SJCRH30 (cell line): ENCODE measurements around the gene PCSK4. TPM values are rescaled to one million over a fixed set of nuclear protein-coding genes. Genes with fewer than 3 reads are reported as not detected.
"Not testable (repeated sequence)": the region's sequence is repeated elsewhere in the genome, so short reads cannot be mapped to it uniquely, and the experiment has no call there.

ENCODE experiments used
- DNase-seq, 2 experiments: peaks; one replicate each; pipeline ENCODE4 v3.0.0-alpha.2; 2015 to 2020
- H3K27ac ChIP-seq: fragments of 250-450 bp; sonication (Bioruptor Pico); 2 replicates; pipeline ENCODE4 v1.5.1; 2020; ENCODE audit warnings: mild to moderate bottlenecking, moderate library complexity
- H3K27me3 ChIP-seq: fragments of 250-450 bp; sonication (Bioruptor Pico); 2 replicates; pipeline ENCODE4 v1.5.1; 2020; ENCODE audit warnings: mild to moderate bottlenecking, moderate library complexity
- H3K36me3 ChIP-seq: fragments of 250-450 bp; sonication (Bioruptor Pico); 2 replicates; pipeline ENCODE4 v1.5.1; 2020; ENCODE audit warnings: mild to moderate bottlenecking, moderate library complexity
- H3K4me1 ChIP-seq: fragments of 250-450 bp; sonication (Bioruptor Pico); 2 replicates; pipeline ENCODE4 v1.5.1; 2020; ENCODE audit warnings: mild to moderate bottlenecking, moderate library complexity
- H3K4me3 ChIP-seq: fragments of 250-450 bp; sonication (Bioruptor Pico); 2 replicates; pipeline ENCODE4 v1.5.1; 2020; ENCODE audit warnings: mild to moderate bottlenecking, moderate library complexity
- H3K9me3 ChIP-seq: fragments of 250-450 bp; sonication (Bioruptor Pico); replicated peaks from 2 replicates; pipeline ENCODE4 v1.5.1; 2020; ENCODE audit warnings: mild to moderate bottlenecking, moderate library complexity
- total RNA-seq: library from RNA; depleted of rRNA; stranded (reverse); fragments of >200 nt; shearing (Covaris generic); gene quantifications from 2 replicates; pipeline ENCODE4 v1.2.3, GENCODE V29; 2014

The PCSK4 gene
- total RNA-seq, 1 experiment from 2014 or later, result 1.1 TPM

- H3K4me3 ChIP-seq, H3K27me3 ChIP-seq, H3K4me1 ChIP-seq, H3K9me3 ChIP-seq, H3K36me3 ChIP-seq, DNase-seq, H3K27ac ChIP-seq: not testable (repeated sequence)
Observed at GRCh38 chr19:1477056-1477455, 13.1 kb downstream of the PCSK4 start.

GRCh38 chr19:1475751-1476437 lies 14.3 kb downstream of the PCSK4 start:
- Histone ChIP-seq H3K27ac (no peak overlapping the region), H3K27me3 (no peaks in the 10 kb centered on the region; the same call in 1 of the 2 replicates), H3K4me1 (peaks cover 2% of the 10 kb centered on the region; the same call in 1 of the 2 replicates), H3K4me3 (no peak overlapping the region), H3K9me3 (no peaks in the 10 kb centered on the region), H3K36me3 (peaks cover 4% of the 10 kb centered on the region; the same call in 1 of the 2 replicates)
- DNase-seq, result no peak

- Histone ChIP-seq H3K27me3 (no peaks in the 10 kb centered on the region; the same call in 1 of the 2 replicates), H3K4me3 (no peak overlapping the region), H3K4me1 (peaks cover 2% of the 10 kb centered on the region; the same call in 1 of the 2 replicates), H3K9me3 (no peaks in the 10 kb centered on the region), H3K36me3 (peaks cover 4% of the 10 kb centered on the region; the same call in 1 of the 2 replicates), H3K27ac (no peak overlapping the region)
- no peak for DNase-seq
Observed at GRCh38 chr19:1474765-1475351, 15.3 kb downstream of the PCSK4 start.

- Histone ChIP-seq H3K27me3 (no peaks in the 10 kb centered on the region; the same call in 1 of the 2 replicates), H3K9me3 (no peaks in the 10 kb centered on the region), H3K36me3 (peaks cover 4% of the 10 kb centered on the region; the same call in 1 of the 2 replicates), H3K4me3 (no peak overlapping the region), H3K27ac (no peak overlapping the region), H3K4me1 (peaks cover 2% of the 10 kb centered on the region; the same call in 1 of the 2 replicates)
- DNase-seq, result no peak
Observed at GRCh38 chr19:1474011-1474764, 16.0 kb downstream of the PCSK4 start.

- H3K9me3 ChIP-seq, result no peaks in the 10 kb centered on the region
- no peak overlapping the region for H3K27ac ChIP-seq
- H3K4me1 ChIP-seq, result peaks cover 2% of the 10 kb centered on the region; the same call in 1 of the 2 replicates
- peaks cover 4% of the 10 kb centered on the region; the same call in 1 of the 2 replicates for H3K36me3 ChIP-seq
- no peak for DNase-seq
- H3K27me3 ChIP-seq, result no peaks in the 10 kb centered on the region; the same call in 1 of the 2 replicates
- no peak overlapping the region for H3K4me3 ChIP-seq
Observed at GRCh38 chr19:1473085-1473851, 16.9 kb downstream of the PCSK4 start.

GRCh38 chr19:1472231-1473084 lies 17.7 kb downstream of the PCSK4 start:
- H3K27me3 ChIP-seq, result no peaks in the 10 kb centered on the region; the same call in 1 of the 2 replicates
- no peak overlapping the region for H3K27ac ChIP-seq
- H3K4me1 ChIP-seq, result peaks cover 2% of the 10 kb centered on the region; the same call in 1 of the 2 replicates
- no peak overlapping the region for H3K4me3 ChIP-seq
- H3K36me3 ChIP-seq, result peaks cover 2% of the 10 kb centered on the region; the same call in 1 of the 2 replicates
- H3K9me3 ChIP-seq, result no peaks in the 10 kb centered on the region
- DNase-seq, result no peak

- DNase-seq, result no peak
- no peaks in the 10 kb centered on the region; the same call in 1 of the 2 replicates for H3K27me3 ChIP-seq
Observed at GRCh38 chr19:1471515-1472160, 18.5 kb downstream of the PCSK4 start.

GRCh38 chr19:1471010-1471514 lies 19.1 kb downstream of the PCSK4 start:
- H3K27ac ChIP-seq, result no peak overlapping the region
- peaks cover 2% of the 10 kb centered on the region; the same call in 1 of the 2 replicates for H3K4me1 ChIP-seq
- H3K27me3 ChIP-seq, result no peaks in the 10 kb centered on the region; the same call in 1 of the 2 replicates
- no peaks in the 10 kb centered on the region for H3K36me3 ChIP-seq
- peak; percentile 71 to 77 for DNase-seq
- H3K9me3 ChIP-seq, result no peaks in the 10 kb centered on the region
- peak overlapping the region; percentile 57 for H3K4me3 ChIP-seq

More at GRCh38 chr19:1471515-1472160, 18.5 kb downstream of the PCSK4 start:
- Histone ChIP-seq H3K36me3 (no peaks in the 10 kb centered on the region), H3K4me1 (peaks cover 2% of the 10 kb centered on the region; the same call in 1 of the 2 replicates), H3K9me3 (no peaks in the 10 kb centered on the region), H3K4me3 (no peak overlapping the region), H3K27ac (no peak overlapping the region)

GRCh38 chr19:1470305-1471009 lies 19.7 kb downstream of the PCSK4 start:
- no peaks in the 10 kb centered on the region for H3K36me3 ChIP-seq
- peak; percentile 75 to 76 for DNase-seq
- peak overlapping the region; percentile 57 for H3K4me3 ChIP-seq
- no peak overlapping the region for H3K27ac ChIP-seq
- no peaks in the 10 kb centered on the region for H3K9me3 ChIP-seq
- no peaks in the 10 kb centered on the region; the same call in 1 of the 2 replicates for H3K27me3 ChIP-seq
- H3K4me1 ChIP-seq, result peaks cover 2% of the 10 kb centered on the region; the same call in 1 of the 2 replicates

GRCh38 chr19:1470055-1470304 lies 20.2 kb downstream of the PCSK4 start:
- Histone ChIP-seq H3K4me1 (peaks cover 2% of the 10 kb centered on the region; the same call in 1 of the 2 replicates), H3K4me3 (peak overlapping the region; percentile 57), H3K36me3 (no peaks in the 10 kb centered on the region), H3K27ac (no peak overlapping the region), H3K27me3 (no peaks in the 10 kb centered on the region; the same call in 1 of the 2 replicates), H3K9me3 (no peaks in the 10 kb centered on the region)
- DNase-seq, result no peak

- no peak overlapping the region for H3K27ac ChIP-seq
- no peaks in the 10 kb centered on the region for H3K36me3 ChIP-seq
- H3K4me1 ChIP-seq, result peaks cover 2% of the 10 kb centered on the region; the same call in 1 of the 2 replicates
- no peaks in the 10 kb centered on the region; the same call in 1 of the 2 replicates for H3K27me3 ChIP-seq
- H3K9me3 ChIP-seq, result no peaks in the 10 kb centered on the region
- H3K4me3 ChIP-seq, result peak overlapping the region; percentile 57
- DNase-seq, result no peak
Observed at GRCh38 chr19:1469255-1470054, 20.7 kb downstream of the PCSK4 start.

GRCh38 chr19:1468821-1469254 lies 21.3 kb downstream of the PCSK4 start:
- no peaks in the 10 kb centered on the region for H3K9me3 ChIP-seq
- H3K4me3 ChIP-seq, result no peak overlapping the region
- no peak overlapping the region for H3K27ac ChIP-seq
- H3K27me3 ChIP-seq, result no peaks in the 10 kb centered on the region; the same call in 1 of the 2 replicates
- no peak for DNase-seq
- peaks cover 2% of the 10 kb centered on the region; the same call in 1 of the 2 replicates for H3K4me1 ChIP-seq
- H3K36me3 ChIP-seq, result no peaks in the 10 kb centered on the region
